ENCODE data around the gene TRAK1.

TRAK1 gene

DNA sequence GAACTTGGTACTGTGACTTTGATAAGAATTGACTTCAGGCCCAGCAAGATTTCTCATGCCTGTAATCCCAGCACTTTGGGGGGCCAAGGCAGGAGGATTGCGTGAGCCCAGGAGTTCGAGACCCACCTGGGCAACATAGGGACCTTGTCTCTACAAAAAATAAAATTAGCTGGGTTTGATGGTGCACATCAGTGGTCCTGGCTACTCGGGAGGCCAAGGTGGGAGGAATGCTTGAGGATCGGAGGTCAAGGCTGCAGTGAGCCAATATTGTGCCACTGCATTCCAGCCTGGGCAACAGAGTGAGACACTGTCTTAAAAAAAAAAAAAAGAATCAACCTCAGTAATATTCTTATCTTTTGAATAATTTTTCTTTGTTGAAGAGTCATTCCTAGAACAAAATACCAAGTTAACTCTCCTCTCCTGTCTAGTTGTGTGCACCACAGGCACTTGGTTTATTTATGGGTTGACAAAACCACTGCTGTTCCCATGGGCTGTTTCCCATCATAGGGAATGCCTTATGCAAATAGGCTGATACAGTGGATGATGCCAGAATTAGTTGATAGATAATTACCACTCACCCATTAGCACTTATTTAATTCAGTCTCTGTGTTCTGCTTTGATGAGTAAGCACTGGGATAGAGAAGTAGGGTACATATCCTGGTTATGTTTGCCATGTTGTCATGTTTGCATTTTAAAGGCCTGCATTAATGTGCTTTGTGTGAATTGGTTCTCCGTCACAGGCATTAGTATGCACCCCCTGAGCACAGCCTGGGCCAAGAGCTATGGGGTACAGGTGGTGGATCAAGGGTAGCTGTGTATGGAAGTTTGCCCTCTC is 32.9 kb downstream of the TRAK1 start:
- no peak for DNase-seq (ENCODE audit: low spot score)

DNA sequence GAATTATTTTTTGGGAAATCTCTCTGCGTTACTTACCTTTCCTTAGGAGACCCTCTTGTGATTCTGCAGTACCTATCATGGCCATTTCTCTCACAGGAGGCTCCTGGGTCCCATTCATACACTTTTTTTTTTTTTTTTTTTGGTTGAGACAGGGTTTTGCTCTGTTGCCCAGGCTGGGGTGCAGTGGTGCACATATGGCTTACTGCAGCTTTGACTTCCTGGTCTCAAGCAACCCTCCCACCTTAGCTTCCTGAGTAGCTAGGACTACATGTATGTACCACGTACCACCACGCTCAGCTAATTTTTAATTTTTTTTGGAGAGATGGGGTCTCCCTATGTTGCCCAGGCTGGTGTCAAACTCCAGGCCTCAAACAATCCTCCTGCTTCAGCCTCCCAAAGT is 36.1 kb downstream of the TRAK1 start:
- no peak for DNase-seq (ENCODE audit: low spot score)

DNA sequence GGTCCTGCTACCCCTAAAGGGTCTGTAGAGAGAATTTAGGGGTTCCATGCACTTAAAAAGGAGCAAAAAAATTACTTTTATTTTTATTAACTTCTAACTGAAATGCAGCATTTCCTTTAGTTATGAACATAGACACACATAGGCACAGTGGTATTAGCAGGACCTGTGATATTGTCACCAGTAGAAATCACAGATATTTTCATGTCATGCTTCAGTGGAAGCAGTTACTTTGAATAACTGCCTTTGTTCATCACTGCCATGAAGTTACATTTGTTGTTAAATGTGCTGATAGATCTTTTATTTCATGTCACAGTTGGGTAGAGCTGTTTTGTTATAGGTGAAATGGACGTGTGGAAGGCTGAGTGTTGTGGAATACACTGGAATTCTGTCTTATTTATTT is 37.4 kb downstream of the TRAK1 start:
- no peak for DNase-seq (ENCODE audit: low spot score)

DNA sequence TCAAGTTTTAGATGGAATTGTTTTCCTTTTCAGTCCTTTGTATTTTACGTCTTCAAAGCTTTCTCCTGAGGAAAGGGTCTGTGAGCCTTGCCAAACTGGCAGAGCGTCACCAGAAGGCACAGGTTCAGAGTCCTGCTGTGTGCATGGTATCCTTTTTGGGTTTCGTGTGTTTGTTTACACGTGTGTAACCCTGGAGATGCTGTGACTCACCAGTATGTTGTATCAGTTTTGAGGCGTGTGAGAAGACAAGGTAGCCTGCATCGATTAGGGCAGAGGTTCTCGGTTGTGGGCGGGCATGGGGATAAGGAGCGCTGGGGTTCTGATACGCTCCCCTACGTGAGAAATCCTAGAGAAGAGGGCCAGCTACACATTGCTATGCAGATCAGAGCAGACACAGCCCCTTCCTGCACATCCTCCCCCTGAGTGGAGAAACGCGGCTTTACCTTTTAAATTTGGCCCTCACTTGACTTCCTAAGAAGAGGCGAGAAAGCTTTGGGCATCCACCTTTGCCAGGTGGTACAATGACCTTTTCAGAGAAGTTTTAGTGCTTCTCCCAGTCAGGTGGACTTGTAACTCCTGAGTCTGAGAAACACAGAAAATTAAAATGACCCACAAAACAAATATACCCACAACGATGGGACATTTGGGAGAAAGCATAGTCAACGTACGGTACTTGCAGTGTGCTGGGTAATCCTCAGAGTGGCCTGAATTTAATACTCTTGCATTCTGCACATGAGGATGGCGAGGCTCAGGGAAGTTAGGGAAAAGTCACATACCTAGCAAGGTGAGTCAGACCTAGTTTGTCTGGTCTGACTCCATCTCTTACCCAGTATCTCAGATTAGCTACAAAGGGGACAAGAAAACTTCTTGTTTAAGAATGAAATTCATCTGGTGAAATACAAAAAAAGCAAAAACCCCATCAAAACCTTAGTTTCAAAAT is 38.1 kb downstream of the TRAK1 start:
- no peak for DNase-seq (ENCODE audit: low spot score)

DNA sequence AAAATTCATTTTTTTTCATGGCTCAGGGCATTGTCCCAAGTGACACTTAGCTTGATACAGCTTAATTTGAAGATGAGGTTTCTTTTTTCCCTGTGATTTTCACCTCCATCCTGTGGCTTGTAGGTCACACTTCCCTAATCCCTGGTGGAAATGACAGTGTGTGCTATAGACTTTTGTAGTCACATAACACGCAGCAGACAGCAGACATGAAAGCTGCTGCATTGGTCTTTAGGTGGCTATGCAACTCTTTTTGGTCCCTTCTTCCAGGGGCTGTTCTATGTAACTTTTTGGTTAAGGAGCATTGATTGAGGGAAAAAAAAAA is 38.8 kb downstream of the TRAK1 start:
- no peak for DNase-seq (ENCODE audit: low spot score)

DNA sequence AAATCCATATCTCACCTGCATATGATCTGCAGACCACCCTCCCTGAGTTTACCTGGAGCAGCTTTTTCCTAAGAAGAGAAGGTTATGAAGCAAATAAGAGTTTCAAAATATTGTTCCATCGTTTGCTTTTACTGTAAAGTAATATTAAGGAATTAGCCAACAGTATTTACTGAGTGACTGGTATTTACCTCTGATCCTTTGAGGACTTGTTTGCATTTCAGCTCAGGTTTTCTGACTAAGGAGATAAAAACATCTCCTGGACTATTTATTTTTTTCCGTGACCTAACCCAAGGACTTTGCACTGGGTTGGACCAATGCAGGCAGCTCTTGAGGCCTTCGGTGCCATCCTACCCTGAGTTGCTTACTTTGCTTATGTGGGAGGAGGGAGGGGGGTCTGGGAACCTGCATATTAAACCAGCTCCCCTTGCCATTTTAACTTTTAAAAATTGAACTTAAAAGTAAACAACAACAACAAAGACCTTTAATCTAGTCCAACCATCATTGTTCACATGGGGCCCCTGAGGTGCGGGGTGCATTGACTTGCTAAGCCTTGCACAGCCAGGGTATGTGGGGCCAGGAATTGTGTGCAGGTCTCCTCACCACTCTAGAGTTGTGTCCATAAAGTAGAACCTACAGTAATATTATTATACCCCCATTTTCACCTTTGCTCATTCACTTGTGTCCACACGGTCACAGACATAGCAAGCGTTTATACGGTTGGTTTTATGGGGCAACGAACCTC is 39.3 kb downstream of the TRAK1 start:
- DNase-seq (ENCODE audit: low spot score), result peak; percentile 73

DNA sequence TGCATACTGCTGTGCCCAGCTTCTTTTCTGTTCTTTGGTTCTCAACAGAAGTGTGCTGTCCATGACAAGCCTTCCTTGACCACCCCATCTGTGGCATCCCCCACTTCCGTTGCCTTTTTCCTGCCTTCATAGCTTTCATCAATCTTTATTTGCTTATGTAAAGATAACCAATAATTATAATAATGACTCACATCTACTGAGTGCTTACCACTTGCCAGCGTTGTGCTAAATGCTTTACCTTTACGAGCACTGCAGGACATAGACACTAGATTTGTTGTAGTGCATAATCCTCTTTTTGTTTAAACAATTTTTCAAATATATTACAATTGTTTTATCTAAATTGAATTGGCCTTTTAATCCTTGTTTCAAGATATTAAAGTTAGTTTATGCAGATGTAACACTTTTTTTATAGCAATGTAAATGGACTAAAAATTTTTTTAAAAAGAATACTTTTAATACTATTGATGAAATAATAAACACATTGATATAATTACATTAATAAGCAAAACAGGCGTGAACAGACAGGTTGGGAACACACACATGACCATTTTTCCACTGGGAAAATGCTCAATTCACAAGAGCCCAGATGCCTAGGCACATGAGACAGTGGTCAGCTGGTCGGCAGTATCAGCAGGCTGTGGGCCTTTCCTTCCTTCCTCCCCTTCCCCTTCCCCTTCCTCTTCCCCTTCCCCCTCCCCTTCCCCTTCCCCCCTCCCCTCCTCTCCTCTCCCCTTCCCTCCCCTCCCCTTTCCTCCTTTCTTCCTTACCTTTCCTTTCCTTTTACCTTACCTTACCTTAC is 42.5 kb downstream of the TRAK1 start:
- no peak for DNase-seq (ENCODE audit: low spot score)

DNA sequence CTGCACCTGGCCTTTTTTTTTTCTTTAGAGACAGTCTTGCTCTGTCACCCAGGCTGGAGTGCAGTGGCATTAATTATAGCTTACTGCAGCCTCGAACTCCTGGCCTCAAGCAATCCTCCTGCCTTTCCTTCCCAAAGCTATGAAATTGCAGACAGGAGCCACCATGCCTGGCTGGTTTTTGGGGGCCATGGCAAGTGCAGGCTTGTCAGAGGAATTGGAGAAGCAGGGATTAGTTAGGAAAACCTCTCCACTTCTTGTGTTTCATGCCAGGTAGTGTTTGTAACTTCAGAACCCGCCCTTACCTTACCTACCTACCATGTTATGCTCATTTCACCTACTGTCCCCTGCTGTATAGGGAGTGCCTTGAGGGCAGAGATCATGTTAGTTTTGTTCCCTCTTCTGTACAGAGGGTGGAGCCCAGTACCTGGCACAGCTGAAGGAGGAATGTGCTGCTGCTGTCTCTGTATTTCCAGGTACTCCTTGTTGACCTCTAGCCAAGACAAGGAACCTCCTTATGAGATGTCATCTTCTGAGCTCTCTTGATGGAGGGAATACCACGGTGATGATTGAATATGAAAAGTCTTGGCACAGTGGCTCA is 43.8 kb downstream of the TRAK1 start:
- no peak for DNase-seq (ENCODE audit: low spot score)

DNA sequence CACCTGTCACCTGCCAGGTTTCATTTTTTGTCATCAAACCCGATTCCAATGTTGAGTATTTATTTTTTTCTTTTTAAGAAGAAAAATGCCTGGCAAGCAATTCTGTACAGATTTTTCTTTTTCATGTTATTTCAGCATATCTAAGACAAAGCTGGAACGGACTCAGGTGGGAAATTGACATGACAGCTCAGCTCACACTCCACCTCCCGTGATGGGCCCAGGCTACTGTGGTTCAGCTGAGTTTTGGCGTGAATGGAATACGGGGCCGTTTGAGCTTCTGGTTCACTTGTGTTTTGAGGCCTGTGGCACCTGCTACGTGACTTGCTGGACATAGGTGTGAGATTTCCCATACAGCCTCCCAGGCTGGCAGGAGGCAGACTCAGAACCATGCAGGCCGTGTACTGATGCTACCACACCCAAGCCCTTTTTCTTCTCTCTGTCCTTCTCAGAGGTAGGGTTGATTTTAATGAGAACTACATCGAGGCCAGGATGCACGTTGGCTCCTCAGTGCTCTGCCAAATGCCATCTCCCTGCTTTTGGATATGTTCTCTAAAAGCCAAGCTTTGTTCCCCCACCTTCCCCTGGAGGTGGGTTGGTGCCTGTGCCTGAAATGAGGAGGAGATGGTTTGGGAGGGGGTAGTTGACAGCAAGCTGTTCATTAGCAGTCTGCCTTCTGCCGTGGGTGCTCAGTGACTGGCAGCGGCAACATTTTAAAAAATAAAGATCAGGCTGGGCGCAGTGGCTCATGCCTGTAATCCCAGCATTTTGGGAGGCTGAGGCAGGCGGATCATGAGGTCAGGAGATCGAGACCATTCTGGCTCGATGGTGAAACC is 48.7 kb downstream of the TRAK1 start:
- no peak for DNase-seq (ENCODE audit: low spot score)

DNA sequence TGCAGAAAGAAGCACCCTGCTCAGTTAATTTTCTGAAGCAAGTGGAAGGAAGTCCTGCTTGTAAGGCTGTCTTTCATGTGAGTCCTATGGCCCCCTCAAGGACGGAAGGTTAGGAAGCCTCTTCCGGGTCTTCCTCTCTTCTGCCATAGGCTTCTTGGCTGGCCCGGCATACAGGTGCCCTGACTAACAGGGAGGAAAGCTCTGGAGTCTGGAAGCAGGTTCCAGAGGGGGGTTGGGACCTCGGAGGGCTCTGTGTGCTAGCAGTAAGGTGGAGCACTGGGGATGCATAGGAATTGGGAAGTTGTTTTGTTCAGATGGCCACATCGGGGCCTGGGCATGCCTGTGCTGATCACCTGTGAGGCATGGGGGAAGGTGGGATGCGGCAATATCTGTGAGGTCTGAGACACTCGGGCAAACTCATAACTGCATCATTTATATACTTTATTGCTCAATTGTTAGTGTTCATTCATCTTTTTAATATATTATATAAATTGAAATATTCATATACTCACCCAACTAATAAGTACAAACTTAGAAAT is 49.6 kb downstream of the TRAK1 start:
- DNase-seq (ENCODE audit: low spot score), result no peak

DNA sequence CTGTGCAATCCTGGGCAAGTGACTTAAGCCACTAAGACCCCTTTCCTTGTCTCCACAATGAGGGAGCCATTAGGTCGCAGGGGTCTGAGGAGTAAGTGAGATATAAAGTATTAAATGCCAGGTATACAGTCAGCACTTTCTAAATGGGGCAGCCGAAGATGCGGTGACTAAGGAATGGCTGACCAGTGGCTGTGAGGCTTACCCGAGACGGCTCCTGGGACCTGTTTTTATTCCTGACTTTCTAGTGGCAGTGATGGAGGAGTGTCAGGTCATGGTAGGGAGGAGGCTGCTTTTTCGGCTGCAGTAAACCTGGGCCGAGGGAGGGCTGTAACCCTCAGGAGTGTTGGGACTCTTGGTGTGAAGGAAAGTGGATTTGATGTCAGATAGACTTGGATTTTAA is 52.3 kb downstream of the TRAK1 start:
- no peak for DNase-seq (ENCODE audit: low spot score)

DNA sequence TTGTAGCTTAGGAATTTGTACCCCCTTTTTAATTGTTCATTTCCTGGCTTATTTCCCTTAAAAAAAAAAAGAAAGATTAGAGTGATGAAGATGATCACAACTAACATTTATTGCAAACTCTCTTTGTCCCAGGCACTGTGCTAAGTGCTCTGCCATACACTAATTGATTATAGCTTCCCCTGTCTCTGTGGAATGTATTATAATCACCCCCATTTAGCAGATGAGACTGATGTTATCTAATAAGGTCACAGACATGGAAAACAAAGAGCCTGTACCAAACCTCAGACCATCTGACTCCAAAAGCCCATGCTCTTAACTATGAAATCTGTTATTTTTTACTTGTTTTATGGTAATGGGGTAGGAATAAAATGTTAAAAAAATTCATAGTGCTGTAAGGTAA is 53.1 kb downstream of the TRAK1 start:
- no peak for DNase-seq (ENCODE audit: low spot score)

DNA sequence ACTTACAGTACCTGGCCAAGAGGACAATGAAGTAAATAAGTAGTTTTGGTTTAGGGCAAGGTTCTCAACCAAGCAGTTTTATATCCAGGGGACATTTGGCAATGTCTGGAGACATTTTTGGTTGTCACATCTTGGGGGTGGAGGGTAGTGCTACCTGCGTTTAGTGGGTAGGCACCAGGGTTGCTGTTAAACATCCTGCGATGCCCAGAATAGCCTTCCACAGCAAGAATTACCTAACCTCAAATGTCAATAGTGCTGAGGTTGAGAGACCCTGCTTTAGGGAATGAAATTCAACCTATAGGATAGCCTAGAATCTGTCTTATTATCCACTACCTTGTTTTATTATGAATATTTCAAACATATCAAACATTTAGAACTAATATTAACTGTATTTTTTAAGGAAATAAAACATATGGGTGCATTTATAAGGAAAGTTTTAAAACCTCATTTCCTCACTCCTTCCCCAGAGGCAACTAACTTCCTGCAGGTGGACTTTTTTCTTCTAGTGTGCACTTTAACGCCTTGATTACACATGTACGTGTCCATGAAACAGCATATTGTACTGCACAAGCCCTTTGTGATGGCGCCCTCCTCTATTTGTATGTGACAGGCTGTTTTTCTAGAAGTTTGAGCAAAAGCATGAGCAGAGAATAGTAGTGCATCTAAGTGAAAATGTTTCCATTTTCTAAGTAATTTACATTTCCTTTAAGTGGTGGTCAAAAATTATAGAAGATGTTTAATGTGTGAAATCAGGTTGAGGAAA is 57.1 kb downstream of the TRAK1 start:
- no peak for DNase-seq (ENCODE audit: low spot score)

DNA sequence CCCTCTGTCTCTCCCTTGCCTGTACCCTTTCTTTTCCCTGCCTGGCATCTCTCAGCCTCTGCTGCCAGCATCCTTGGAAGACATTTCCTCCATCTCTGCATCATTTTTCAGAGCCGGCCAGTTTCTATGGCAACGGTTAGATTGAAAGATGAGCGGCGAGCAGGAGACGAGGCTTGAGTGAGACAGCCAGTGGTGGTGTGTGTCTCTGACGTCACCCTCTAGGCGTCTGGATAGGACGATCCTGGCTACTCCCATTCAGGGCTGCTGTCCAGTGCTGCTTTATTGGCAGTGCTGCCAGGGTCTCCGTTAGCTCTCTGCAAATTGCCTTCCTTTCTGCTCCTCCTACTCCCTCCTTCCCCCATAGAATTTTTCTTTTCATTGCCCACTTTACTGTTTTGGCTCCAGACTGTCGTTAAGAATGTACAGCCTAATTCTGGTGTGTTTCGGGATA is 57.9 kb downstream of the TRAK1 start:
- no peak for DNase-seq (ENCODE audit: low spot score)

DNA sequence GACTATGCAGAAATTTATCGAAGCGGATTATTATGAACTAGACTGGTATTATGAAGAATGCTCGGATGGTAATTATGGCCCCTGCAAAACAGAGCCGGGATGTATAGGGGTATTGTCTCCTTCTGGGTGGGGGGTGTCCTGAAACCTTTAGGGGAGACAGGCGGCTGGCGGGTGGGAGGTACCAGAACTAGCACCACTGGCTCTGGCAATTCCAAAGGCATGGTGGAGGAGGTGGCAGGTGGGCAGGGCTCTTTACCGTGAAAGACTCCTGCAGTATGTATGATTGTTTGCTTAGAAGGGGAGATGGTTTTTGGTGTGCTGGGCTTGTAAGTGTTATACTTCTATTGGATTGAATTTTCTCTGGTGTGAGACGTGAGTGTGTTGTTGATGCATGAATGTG is 58.4 kb downstream of the TRAK1 start:
- DNase-seq (ENCODE audit: low spot score), result no peak

DNA sequence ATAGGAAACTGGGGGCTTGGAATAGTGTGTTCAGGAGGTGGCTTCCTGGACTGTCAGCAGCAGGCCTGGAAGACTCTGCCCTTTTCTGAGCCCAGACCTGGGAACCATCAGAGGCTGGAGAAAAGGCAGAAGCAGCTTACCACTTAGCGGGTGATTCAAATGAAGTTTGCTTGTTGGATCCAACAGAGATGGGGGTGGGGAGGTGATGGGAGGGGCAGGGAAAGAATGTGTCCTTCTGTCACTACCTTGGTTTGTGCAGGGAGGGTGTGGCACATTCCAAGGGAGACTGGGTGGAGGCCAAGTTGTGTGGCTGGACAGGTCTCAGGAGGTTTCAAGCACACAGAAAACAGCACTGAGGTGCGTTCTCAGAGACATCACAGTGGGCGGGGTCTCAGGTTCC is 58.8 kb downstream of the TRAK1 start:
- DNase-seq (ENCODE audit: low spot score), result peak; percentile 42

DNA sequence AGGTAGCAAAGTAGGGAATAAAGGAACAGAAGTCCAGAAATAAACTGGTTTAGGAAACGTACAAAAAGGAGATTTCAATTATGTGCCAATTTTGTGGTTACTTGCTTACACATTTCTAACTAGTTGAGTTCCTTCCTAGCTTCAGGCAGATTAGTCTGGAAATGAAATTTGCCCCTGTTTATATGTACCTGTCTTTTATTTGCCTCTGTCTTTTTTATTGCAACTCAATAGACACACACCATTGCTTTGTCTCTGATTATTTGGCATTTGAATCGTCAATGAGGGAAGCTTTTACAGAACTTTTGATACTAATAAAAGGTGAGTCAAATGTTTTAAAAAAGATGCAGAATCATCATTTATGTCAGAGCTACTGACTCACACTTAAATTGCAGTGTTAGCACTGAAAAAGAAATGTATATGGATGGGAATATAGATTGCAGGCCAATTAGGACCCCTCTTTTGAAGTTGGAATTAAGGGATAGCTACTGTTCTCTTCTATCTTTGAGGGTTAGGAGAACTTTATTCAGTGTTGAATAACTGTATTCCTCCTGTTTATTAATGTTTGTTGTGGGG is 60.5 kb downstream of the TRAK1 start:
- no peak for DNase-seq (ENCODE audit: low spot score)

DNA sequence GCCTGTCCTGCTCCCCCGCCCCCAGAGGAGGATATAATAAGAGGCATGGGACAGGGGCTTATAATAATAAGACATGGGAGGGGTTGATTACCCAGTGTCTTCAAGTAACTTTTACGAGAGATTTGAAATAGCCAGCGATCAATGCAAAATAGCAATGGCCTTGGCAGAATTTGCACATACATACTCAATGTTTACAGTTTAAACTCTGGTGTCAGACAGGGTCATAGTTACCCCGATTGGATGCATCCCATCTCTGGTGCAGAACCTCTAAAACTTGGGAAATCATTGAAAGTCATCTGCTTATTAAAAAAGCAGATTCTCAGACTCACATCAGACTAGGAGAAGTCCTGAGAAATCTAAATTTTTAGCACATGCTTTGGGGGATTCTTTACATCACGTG is 61.0 kb downstream of the TRAK1 start:
- no peak for DNase-seq (ENCODE audit: low spot score)

DNA sequence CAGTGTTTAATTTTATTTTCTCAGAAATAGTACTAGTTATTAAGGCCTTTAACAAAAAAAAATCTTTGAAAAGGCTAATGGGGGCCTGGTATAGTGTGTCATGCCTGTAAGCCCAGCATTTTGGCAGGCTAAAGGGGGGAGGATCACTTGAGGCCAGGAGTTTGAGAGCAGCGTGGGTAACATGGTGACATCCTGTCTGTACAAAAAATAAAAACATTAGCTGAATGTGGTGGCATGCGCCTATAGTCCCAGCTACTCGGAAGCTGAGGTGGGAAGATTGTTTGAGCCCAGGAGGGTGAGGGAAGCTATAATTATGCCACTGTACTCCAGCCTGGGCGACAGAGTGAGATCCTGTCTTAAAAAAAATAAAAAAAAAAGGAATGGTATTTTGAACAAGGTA is 61.9 kb downstream of the TRAK1 start:
- DNase-seq (ENCODE audit: low spot score), result no peak

Data from HuH-7 (cell line).